GM12801 (cell line): ENCODE data around the gene PDGFRB.

Experiments used
- CTCF ChIP-seq: IDR thresholded peaks from one replicate; pipeline ENCODE4 v1.5.1; 2011; ENCODE audit warnings: control low read depth; ENCODE audit not compliant: insufficient read length; ENCODE audit errors: extremely low read depth

Gene PDGFRB

GRCh38 chr5:150119421-150120061, 36.1 kb downstream of the PDGFRB start:
- TF ChIP-seq CTCF = no peak

- TF ChIP-seq CTCF = no peak
Measured at GRCh38 chr5:150118561-150119229, 37.0 kb downstream of the PDGFRB start.

GRCh38 chr5:150117945-150118560, 37.6 kb downstream of the PDGFRB start:
- TF ChIP-seq CTCF = no peak

- no peak for TF ChIP-seq CTCF
Measured at GRCh38 chr5:150116667-150117400, 38.8 kb downstream of the PDGFRB start.

- TF ChIP-seq CTCF = no peak
Measured at GRCh38 chr5:150114773-150115408, 40.8 kb downstream of the PDGFRB start.

- TF ChIP-seq CTCF = no peak
Measured at GRCh38 chr5:150114102-150114641, 41.5 kb downstream of the PDGFRB start.
